ENCODE measurements around the gene ZNF626. TPM values are rescaled to one million over a fixed set of nuclear protein-coding genes. Genes with fewer than 3 reads are reported as not detected.
A peak's percentile ranks its signal among the peaks of the same experiment; 100 is the strongest.
"Not testable (repeated sequence)": the region's sequence is repeated elsewhere in the genome, so short reads cannot be mapped to it uniquely, and the experiment has no call there.

The ZNF626 gene
- total RNA-seq, result 93.4 TPM

- DNase-seq (ENCODE audit: low spot score), result peak; percentile 99
Measured at GRCh38 chr19:20661150-20661819, at the start of gene ZNF626. ZNF626 (minus strand) TSS chr19:20661571; CDS start chr19:20661446, 125 bp downstream.

GRCh38 chr19:20669263-20669662 is 7.9 kb upstream of the ZNF626 start:
- DNase-seq (ENCODE audit: low spot score), result no peak

- no peak for DNase-seq (ENCODE audit: low spot score)
Measured at GRCh38 chr19:20667281-20667680, 5.9 kb upstream of the ZNF626 start.

- no peak for DNase-seq (ENCODE audit: low spot score)
Measured at GRCh38 chr19:20664901-20665781, 3.8 kb upstream of the ZNF626 start.

GRCh38 chr19:20664475-20664874 is 3.1 kb upstream of the ZNF626 start:
- not testable (repeated sequence) for DNase-seq (ENCODE audit: low spot score)

GRCh38 chr19:20662421-20663105 is 1.2 kb upstream of the ZNF626 start:
- DNase-seq (ENCODE audit: low spot score), result peak; percentile 52

GRCh38 chr19:20660473-20661140 is 764 bp downstream of the ZNF626 start:
- peak; percentile 58 for DNase-seq (ENCODE audit: low spot score)

GRCh38 chr19:20640545-20640944 is 20.8 kb downstream of the ZNF626 start:
- no peak for DNase-seq (ENCODE audit: low spot score)

GRCh38 chr19:20640023-20640422 is 21.3 kb downstream of the ZNF626 start:
- DNase-seq (ENCODE audit: low spot score), result no peak

GRCh38 chr19:20624560-20624959 is 36.8 kb downstream of the ZNF626 start:
- not testable (repeated sequence) for DNase-seq (ENCODE audit: low spot score)

- no peak for DNase-seq (ENCODE audit: low spot score)
Measured at GRCh38 chr19:20616071-20616470, 45.3 kb downstream of the ZNF626 start.

GRCh38 chr19:20614971-20615370 is 46.4 kb downstream of the ZNF626 start:
- not testable (repeated sequence) for DNase-seq (ENCODE audit: low spot score)

- DNase-seq (ENCODE audit: low spot score), result peak; percentile 63
Measured at GRCh38 chr19:20612711-20613316, 48.6 kb downstream of the ZNF626 start.

GRCh38 chr19:20611866-20612265 is 49.5 kb downstream of the ZNF626 start:
- no peak for DNase-seq (ENCODE audit: low spot score)

GRCh38 chr19:20607943-20608342 is 53.4 kb downstream of the ZNF626 start:
- DNase-seq (ENCODE audit: low spot score), result no peak

Other genes with a start within 250 kb of the ZNF626 start
- gene ZNF737, start 95.8 kb downstream of the ZNF626 start, total RNA-seq, result 65.6 TPM
- 62.5 TPM for gene ZNF66, start 114.7 kb upstream of the ZNF626 start, total RNA-seq